GM18511 (cell line): ENCODE measurements around the gene TK1.
A peak's percentile ranks its signal among the peaks of the same experiment; 100 is the strongest.

Experiments
- ATAC-seq: cut with Tn5 transposase; IDR thresholded peaks from one replicate; pipeline ENCODE4 v1.9.1; 2021; ENCODE audit warnings: mild to moderate bottlenecking, moderate library complexity; ENCODE audit not compliant: unreplicated experiment

The TK1 gene

DNA sequence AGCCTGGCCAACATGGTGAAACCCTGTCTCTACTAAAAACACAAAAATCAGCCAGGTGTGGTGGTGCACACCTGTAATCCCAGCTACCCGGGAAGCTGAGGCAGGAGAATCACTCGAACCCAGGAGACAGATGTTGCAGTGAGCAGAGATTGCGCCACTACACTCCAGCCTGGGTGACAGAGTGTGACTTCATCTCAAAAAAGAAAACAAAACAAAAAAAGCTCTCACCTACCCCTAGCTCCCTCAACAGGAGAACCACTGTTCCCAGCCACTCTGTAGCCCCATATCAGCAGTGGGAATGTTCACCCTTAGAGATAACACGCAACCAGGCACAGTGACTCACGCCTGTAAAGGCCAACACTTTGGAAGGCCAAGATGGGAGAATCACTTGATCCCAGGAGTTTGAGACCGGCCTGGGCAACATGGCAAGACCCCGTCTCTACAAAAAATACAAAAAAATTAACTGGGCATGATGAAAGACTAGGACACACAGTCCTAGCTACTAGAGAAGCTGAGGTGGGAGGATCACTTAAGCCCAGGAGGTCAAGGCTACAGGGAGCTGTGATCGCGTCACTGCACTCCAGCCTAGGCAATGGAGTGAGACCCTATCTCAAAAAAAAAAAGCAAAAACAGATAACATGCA lies 50.9 kb downstream of the TK1 start:
- no peak for ATAC-seq

DNA sequence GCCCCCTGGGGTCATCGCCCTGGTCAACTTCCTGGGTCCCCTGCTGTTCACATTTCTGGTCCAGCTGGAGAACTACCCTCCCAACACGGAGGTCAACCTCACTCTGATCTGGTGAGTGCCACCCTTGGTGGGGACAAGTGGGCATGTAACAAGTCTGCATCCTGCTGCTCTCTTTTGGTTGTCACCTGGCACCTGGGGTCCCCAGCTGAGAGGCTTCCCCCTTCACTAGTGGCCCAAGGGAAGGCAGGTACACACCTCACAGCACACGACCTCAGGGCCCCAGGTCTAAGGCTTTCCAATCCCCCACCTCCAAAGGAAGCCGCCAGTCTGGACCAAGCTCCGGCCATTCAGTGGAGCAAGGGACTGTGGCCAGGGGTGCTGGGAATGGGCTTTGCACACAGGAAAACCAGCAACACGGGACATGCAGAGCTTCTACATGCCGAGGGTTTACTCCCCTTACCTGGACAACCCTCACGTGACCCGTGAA lies 51.9 kb downstream of the TK1 start:
- no peak for ATAC-seq

- ATAC-seq: no peak
Observed at GRCh38 chr17:78133971-78134898, 52.6 kb downstream of the TK1 start.

DNA sequence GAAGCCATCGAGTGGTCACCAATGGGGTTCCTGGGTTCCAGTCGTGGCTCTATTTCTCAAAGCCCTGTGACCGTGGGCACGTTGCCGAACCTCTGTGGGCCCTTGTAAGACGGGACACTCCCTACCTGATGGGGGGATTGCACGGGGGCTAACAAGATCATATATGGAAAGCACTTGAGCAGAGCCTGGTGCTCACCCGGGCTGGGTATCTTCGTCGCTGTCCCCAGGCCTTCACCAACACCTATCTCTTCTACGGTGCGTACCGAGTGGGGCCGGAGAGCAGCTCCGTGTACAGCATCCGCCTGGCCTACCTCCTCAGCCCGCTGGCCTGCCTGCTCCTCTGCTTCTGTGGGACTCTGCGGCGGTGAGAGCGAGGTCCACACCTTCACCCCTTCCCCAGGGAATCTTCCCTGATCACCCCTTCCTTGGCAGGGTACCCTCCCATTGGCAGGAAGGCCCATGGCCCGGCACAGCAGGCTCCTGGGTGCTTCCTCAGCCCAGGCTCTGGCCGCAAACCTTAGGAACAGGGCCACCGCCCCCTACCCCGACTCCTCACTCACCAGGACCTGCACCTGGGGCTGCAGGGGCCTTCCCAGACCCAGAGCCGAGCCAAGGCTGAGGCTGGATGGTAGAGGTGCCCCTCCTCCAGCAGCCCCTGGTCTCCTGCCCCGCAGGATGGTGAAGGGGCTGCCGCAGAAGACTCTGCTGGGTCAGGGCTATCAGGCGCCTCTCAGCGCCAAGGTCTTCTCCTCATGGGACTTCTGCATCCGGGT lies 53.5 kb downstream of the TK1 start:
- ATAC-seq: no peak

DNA sequence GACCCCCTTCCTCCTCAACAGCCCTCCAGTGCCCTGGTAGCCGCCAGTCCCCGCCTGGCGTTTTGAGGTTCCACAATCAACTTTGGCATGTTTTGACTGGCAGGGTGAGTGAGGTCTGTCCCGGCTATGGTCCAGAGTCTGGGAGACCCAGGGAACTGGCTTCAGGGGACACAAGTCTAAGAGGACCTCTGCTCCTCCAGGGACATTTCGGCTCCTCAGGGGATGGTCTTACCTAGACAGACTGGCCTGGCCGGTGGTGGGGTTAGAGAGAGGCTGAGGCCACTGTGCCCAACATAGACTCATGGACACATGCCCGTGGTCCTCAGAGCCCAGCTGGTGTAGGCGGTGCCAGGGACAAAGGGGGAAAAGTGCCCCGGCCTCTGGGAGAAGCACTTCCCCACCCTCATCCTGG lies 54.1 kb downstream of the TK1 start:
- ATAC-seq: no peak

GRCh38 chr17:78132084-78132676 lies 54.7 kb downstream of the TK1 start:
- peak; percentile 27 for ATAC-seq

DNA sequence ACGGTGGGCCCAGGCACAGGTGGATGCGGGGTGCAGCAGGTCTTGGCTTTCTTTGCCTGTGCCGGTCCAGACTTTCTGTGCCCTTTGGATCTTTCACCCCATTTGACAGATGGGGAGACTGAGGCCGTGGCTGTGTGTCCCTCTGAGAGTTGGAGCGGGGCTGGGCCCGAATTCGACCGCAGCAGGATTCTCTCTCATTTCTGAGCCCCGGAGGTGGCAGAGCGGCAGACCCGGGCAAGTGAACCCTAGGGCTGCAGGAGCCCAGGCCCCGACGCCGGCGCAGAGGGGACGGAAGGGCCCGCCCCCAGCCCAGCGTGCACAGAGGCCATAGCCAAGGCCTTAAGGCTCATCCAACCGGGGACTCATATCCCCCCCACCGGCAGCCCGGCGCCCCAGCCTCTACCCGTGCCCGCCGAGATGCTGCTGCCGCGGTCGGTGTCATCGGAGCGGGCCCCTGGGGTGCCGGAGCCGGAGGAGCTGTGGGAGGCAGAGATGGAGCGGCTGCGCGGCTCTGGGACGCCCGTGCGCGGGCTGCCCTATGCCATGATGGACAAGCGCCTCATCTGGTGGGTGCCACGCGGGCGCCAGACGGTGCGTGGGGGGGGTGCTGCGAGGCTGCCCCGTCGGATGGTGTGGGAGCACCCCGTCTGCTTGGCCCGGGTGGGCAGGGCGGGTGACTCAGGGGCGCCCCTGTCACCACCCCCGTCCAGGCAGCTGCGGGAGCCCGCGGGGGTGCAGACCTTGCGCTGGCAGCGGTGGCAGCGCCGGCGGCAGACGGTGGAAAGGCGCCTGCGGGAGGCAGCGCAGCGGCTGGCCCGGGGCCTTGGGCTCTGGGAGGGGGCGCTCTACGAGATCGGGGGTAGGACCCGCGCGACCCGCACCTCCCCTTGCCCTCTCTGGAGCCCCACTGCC lies 55.4 kb downstream of the TK1 start:
- ATAC-seq: no peak

DNA sequence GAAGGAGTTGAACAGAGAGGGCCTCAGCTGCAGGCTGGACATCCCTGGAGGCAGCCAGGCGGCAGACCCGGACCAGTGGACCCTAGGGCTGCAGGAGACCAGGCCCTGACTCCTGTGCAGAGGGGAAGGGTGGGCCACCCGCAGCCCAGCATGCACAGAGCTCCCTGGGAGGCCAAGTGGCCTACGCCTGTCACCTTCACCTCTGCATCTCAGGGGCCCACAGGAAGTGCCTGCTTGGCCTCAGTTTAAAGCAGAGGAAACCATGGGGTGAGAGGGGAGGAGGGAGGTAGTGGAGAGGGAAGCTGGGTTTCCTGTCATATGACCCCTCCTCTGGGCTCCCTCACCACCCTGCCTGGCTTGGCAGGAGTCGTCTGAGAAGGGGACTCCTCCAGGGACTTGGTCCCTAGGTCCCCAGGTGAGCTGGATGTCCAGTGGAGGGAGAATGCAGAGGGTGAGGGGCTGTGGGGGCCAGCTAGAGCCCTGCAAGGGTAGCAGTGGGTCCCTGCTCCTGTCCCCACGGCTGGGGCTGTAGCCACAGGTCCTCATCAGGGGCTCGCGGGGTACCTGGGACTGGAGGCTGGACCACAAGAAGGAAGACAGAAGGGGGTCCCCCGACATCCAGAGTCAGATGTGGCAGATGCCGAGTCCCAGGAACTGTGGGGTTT lies 56.3 kb downstream of the TK1 start, which contains the start of gene TMC8:
Gene TMC8, plus strand, starts transcription at position 335 of the 665 bp plus-strand sequence. CDS start 818 bp downstream, outside the sequence.
- peak; percentile 35 for ATAC-seq

GRCh38 chr17:78130090-78130436 lies 56.8 kb downstream of the TK1 start:
- ATAC-seq: no peak

DNA sequence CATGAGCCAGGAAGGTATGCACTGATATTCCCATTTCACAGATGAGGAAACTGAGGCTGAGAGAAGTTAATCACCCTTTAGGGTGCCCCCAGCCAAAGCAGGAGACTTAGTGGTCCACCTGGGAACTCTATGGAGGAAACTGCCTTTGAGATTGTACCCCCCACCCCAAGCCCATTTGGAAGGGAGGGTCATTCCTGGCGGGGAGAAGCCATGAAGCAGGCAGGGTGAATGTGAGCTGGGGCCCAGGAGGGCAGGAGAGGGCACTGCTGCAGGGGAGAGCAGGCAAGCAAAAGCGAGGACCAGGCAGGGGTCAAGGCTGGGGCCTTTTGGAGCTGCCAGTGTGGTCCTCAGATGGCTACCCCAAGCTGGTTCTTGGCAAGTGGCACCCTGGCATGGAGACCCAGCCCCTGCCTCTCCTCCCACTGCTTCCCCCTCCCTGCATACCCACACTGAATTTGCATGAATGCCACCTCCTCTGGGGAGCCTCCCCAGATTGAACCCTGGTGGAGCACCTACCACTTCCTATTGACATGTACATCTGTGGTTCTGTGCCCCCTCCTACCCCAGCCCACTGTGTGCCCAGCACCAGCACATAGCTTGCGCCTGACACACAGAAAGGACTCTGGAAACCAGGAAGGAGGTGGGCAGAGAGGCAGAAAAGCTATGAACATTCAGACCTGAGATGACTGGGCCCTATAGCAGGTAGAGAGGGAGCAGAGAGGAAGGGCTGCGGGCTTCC lies 57.3 kb downstream of the TK1 start:
- no peak for ATAC-seq

GRCh38 chr17:78128551-78129350 lies 58.1 kb downstream of the TK1 start, which contains the start of gene TMC6:
TSS of gene TMC6 (minus strand) at chr17:78128755. CDS start at chr17:78126832, 1,923 bp downstream.
- ATAC-seq: peak; percentile 17

GRCh38 chr17:78127888-78128550 lies 58.8 kb downstream of the TK1 start:
- ATAC-seq: no peak

- ATAC-seq: no peak
Observed at GRCh38 chr17:78127239-78127887, 59.5 kb downstream of the TK1 start.

GRCh38 chr17:78126895-78127238 lies 60.0 kb downstream of the TK1 start:
- ATAC-seq: no peak

GRCh38 chr17:78125976-78126894 lies 60.6 kb downstream of the TK1 start:
- ATAC-seq: no peak
